Fibroblast of villous mesenchyme (primary cell): Measurements from ENCODE around the gene HYAL3. TPM values are rescaled to one million over a fixed set of nuclear protein-coding genes. Genes with fewer than 3 reads are reported as not detected.
A peak's percentile ranks its signal among the peaks of the same experiment; 100 is the strongest.

Experiments used
- DNase-seq: peaks from one replicate; pipeline ENCODE4 v3.0.0-alpha.2; 2010; ENCODE audit warnings: low read depth
- H3K4me3 ChIP-seq: 2 replicates; pipeline ENCODE4 v1.5.1; 2011; ENCODE audit warnings: low read depth, mild to moderate bottlenecking, low read length
- CTCF ChIP-seq: IDR thresholded peaks from 2 replicates; pipeline ENCODE4 v1.5.1; 2012; ENCODE audit warnings: low read depth, mild to moderate bottlenecking, low read length; ENCODE audit not compliant: insufficient read depth
- total RNA-seq: library from RNA; depleted of rRNA; stranded (reverse); fragments of >200 nt; gene quantifications from 2 replicates; pipeline ENCODE4 v1.2.3, GENCODE V29; 2012

The HYAL3 gene
- total RNA-seq, 1 donor: 6.5 TPM

- H3K4me3 ChIP-seq: peak overlapping the region; percentile 60
- peak; percentile 94 for TF ChIP-seq CTCF
- peak; percentile 89 for DNase-seq
Observed at GRCh38 chr3:50260027-50260941, 38.9 kb downstream of the HYAL3 start.

GRCh38 chr3:50259432-50260026, 39.7 kb downstream of the HYAL3 start:
- no peak overlapping the region for H3K4me3 ChIP-seq
- no peak for DNase-seq
- no peak for TF ChIP-seq CTCF

- H3K4me3 ChIP-seq: no peak overlapping the region
- no peak for DNase-seq
- TF ChIP-seq CTCF: no peak
Observed at GRCh38 chr3:50258979-50259378, 40.2 kb downstream of the HYAL3 start.

- H3K4me3 ChIP-seq: no peak overlapping the region
- no peak for DNase-seq
- no peak for TF ChIP-seq CTCF
Observed at GRCh38 chr3:50258029-50258680, 41.0 kb downstream of the HYAL3 start.

- H3K4me3 ChIP-seq: no peak overlapping the region
- peak; percentile 42 for DNase-seq
- peak; percentile 67 for TF ChIP-seq CTCF
Observed at GRCh38 chr3:50256978-50257890, 42.0 kb downstream of the HYAL3 start.

GRCh38 chr3:50255251-50255615, 44.0 kb downstream of the HYAL3 start:
- DNase-seq: no peak
- no peak for TF ChIP-seq CTCF
- H3K4me3 ChIP-seq: no peak overlapping the region
